ENCODE results near the gene KLHL18.
"Not testable (repeated sequence)": the region's sequence is repeated elsewhere in the genome, so short reads cannot be mapped to it uniquely, and the experiment has no call there.

The KLHL18 gene

DNA sequence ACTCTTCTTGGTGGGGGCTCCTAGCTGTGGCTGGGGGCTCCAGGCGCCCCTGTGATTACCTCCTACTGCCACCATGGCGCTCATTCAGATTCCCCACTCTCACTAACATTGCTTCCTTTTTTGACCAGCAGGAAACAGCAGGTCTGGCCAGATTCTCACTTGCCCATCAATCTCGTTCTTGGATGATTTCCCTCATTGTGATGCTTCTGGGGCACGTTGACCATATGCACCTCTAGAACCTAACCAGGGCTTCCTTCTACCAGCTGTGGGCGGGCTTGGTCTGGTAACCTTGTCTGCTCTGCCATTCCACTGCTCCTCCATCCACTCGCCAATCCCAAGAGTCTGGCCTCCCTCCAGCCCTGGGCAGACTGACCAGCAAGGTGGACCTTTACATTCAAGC lies 62.2 kb downstream of the KLHL18 start:
- no peak overlapping the region for H3K4me3 ChIP-seq (ENCODE audit: low read depth, low read length)
- no peak for DNase-seq (ENCODE audit: low read depth)

DNA sequence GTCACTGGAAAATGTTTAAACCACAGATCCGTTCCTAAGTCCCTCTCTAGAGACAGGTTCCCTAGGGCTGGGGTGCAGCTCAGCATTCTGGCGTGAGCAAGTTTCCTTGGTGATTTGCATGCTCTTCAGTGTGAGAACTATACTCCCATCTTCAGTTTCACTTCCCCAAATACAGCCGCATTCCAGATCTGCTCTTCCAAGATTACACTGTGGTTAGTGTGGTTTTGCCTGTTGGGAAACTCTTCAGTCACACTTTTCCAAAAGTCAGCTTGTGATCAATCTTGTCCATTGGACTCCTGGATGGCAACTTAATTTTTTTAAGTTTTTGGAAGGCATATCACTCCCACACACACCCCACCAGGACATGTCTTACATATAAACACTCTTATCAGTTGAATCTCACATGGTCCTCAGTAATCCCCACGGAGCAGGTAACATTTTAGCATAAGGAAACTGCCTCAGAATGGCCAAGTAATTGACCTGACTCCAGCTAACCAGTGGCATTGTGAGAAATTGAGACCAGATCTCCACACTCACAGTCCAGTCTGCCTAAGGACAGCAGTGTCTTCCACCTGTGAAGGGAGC lies 64.6 kb downstream of the KLHL18 start:
- no peak overlapping the region for H3K4me3 ChIP-seq (ENCODE audit: low read depth, low read length)
- no peak for DNase-seq (ENCODE audit: low read depth)

DNA sequence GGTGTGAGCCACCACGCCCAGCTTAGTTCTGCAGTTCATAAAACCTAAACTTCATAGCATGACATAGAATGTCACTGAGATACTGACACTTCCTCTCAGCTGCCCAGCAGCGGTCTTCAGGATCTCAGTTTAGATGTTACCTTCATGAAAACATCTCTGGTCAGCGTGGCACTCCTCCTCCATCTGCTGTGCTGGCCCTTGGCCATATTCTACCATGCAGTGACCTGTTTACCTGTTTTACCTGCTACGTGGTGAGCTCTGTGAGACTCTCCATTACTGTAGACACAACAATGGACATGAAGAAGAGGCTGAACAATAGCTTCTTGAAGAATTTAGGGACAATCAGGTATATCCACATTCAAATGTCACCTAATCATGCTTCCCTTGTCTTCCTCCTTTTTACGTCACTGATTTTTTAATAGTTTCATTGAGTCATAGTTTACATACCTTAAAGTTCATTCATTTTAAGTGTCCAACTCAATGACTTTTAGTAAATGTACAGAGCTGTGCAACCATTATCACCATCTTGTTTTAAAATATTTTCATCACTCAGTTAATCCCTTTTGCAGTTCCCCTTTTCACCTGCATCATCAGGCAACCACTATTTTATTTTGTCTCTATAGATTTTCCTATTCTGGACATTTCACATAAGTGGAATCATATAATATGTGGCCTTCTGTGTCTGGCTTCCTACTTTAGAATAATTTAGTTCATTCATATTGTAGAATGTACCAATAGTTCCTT lies 65.8 kb downstream of the KLHL18 start:
- H3K4me3 ChIP-seq (ENCODE audit: low read depth, low read length) = no peak overlapping the region
- DNase-seq (ENCODE audit: low read depth) = no peak

DNA sequence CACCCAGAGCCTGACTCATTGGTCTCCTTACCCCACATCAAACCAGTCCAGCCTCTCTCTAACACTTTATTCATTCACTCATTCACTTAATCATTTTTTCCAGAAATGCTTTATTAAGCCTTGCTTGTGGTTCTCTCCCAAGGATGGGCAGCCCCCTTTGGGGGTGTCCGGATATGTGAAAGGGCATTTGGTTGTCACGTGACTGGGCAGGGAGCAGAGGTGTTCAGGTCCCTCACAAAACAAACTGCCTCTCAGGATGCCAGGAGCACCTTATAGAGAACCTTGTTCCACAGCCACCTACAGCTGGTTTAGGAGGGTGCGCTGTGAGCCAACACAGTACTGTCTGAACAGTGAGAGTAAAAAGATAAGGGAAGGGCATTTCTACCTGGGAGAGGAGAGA lies 72.3 kb downstream of the KLHL18 start:
- no peak overlapping the region for H3K4me3 ChIP-seq (ENCODE audit: low read depth, low read length)
- DNase-seq (ENCODE audit: low read depth) = no peak

DNA sequence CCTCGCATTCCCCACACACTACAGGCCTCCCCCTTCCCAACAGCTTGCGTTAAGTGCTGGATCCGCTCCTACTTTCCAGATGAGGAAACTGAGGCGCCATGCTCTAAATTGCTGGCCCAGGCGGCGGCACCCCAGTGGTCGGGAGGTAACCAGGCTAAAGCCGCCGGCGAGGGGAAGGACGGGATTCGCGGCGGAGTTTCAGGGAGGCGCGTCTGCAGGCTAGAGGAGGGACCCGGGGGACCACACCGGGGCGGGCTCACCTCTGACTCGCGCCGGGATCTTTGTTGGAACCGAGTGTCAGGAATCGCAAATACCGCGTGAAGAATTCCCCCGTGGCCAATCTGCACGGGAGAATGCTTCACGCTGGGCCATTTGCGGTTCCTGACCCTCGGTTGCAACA lies 73.5 kb downstream of the KLHL18 start:
- no peak for DNase-seq (ENCODE audit: low read depth)
- H3K4me3 ChIP-seq (ENCODE audit: low read depth, low read length) = no peak overlapping the region

DNA sequence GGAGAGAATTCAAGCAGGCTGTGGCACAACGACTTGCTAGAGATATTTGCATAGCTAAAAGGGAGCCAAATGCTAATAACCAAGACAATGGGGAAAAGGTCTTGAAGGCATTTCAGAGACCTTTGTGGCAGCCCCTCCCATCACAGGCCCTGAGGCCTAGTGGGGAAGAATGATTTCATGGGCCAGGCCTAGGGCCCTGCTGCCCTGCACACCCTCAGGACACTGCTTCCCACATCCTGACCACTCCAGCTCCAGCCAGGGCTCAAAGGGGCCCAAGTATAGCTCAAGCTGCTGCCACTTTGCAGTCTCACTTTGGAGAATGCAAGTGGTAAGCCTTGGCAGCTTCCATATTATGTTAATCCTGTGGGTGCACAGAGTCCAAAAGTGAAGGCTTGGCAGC lies 76.6 kb downstream of the KLHL18 start:
- no peak for DNase-seq (ENCODE audit: low read depth)
- no peak overlapping the region for H3K4me3 ChIP-seq (ENCODE audit: low read depth, low read length)

DNA sequence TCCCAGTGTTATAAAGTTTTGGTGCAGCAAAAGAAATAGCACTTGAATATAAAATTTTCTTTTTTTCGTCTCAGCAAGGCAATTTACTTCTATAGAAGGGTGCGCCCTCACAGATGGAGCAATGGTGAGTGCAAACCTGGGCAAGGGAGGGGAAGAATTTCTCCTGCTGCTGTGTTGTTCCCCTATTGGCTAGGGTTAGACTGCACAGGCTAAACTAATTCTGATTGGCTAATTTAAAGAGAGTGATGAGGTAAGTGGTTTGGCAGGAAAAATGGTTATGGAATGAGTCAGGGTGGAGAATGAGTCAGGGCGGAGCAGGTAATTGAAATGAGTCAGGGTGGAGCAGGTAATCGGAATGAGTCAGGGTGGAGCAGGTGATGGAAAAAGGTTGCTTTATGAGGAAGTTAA lies 77.4 kb downstream of the KLHL18 start:
- not testable (repeated sequence) for DNase-seq (ENCODE audit: low read depth); H3K4me3 ChIP-seq (ENCODE audit: low read depth, low read length)

DNA sequence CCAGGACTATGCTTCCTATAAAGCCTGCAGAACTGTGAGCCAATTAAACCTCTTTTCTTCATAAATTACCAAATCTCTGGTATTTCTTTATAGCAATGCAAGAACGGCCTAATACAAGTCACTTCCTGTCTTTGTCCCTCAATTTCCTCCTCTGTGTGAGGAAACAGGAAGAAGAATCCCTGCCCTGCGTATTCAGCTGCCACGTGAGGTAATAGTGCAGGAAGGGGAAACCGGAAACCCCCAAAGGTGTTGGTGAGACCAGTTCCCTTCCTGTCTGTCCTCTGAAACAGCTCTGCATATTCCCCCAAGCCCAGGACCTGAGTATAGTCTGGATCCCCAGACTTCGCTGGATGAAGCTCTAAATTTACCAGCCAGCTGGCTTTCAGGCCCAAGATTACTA lies 80.0 kb downstream of the KLHL18 start:
- H3K4me3 ChIP-seq (ENCODE audit: low read depth, low read length) = no peak overlapping the region
- no peak for DNase-seq (ENCODE audit: low read depth)

DNA sequence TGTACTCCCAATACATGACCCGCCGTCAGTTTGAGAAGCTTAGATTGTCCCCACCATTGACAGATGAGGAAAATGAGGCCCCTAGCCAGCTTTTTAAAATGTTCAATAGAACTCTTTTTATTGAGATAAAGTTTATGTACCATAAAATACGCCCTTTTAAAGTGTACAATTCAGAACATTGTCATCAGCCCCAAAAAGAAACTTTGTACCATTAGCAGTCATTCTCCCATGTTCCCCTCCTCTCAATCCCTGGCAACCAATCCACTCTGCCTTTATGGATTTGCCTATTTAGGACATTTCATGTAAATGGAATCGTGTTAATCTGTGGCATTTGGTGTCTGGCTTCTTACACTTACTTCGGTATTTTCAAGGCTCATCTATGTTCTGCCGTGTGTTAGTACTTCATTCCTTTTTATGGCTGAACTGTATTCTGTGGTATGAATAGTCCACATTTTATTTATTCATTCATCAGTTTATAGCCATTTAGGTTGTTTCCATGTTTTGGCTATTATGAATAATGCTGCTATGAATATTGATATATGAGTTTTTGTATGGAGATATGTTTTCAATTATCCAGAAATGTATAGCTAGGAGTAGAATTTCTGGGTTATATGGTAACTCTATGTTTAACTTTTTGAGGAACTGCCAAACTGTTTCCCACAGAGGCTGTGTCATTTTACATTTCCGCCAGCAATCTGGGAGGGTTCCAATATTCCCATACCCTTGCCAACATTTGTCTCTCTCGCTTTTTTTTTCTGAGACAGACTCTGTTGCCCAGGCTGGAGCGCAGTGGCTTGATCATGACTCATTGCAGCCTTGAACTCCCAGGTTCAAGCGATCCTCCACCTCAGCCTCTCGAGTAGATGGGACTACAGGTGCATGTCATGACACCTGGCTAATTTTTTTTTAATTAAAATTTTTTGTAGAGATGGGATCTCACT lies 82.7 kb downstream of the KLHL18 start:
- H3K4me3 ChIP-seq (ENCODE audit: low read depth, low read length) = no peak overlapping the region
- DNase-seq (ENCODE audit: low read depth) = peak; percentile 31

DNA sequence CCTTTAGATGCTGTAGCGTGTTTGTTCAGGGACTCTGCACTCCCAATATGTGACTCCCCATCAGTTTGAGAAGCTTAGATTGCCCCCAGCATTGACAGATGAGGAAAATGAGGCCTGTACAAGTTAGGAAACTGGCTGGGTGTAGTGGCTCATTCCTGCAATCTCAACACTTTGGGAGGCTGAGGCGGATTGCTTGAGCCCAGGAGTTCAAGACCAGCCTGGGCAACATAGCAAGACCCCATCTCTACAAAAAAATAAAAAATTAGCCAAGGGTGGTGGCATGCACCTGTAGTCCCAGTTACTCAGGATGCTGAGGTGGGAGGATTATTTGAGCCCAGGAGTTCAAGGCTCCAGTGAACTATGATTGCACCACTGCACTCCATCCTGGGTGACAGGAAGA lies 84.1 kb downstream of the KLHL18 start:
- no peak overlapping the region for H3K4me3 ChIP-seq (ENCODE audit: low read depth, low read length)
- no peak for DNase-seq (ENCODE audit: low read depth)

DNA sequence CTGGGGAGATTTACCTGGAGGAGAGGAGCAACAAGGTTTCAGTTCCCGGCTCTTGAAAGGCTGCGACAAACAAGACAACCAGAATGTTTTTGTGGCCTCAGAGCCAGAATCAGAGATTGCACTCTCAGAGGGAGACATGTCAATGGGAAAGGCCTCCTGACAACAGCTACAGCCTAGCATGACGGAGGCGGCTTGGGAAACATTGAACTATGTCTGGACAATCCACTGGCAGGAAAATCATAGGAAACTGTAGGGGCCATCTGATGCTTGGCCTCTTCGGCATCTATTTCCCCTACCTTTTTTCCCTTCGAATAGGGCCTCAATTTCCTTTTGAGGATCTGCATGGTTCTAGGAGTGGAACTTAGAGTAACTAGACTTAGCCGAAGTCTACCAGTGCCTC lies 84.9 kb downstream of the KLHL18 start:
- H3K4me3 ChIP-seq (ENCODE audit: low read depth, low read length) = no peak overlapping the region
- no peak for DNase-seq (ENCODE audit: low read depth)

DNA sequence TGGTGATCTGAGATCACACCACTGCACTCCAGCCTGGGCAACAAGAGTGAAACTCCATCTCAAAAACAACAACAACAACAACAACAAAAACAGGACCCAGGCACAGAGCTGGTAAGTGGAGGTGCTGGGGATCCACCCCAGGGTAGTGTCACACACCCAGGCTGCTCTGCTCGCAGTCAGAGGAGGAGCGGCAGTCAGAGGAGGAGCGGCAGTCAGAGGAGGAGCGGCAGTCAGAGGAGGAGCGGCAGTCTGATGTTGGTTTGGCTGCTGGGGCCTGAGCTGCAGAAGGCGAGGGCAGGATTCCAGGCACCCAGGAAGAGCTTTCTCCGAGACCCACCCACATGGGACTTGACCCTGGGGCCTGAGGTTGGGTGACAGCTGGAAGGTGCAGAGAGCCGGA lies 87.3 kb downstream of the KLHL18 start:
- not testable (repeated sequence) for DNase-seq (ENCODE audit: low read depth); H3K4me3 ChIP-seq (ENCODE audit: low read depth, low read length)

DNA sequence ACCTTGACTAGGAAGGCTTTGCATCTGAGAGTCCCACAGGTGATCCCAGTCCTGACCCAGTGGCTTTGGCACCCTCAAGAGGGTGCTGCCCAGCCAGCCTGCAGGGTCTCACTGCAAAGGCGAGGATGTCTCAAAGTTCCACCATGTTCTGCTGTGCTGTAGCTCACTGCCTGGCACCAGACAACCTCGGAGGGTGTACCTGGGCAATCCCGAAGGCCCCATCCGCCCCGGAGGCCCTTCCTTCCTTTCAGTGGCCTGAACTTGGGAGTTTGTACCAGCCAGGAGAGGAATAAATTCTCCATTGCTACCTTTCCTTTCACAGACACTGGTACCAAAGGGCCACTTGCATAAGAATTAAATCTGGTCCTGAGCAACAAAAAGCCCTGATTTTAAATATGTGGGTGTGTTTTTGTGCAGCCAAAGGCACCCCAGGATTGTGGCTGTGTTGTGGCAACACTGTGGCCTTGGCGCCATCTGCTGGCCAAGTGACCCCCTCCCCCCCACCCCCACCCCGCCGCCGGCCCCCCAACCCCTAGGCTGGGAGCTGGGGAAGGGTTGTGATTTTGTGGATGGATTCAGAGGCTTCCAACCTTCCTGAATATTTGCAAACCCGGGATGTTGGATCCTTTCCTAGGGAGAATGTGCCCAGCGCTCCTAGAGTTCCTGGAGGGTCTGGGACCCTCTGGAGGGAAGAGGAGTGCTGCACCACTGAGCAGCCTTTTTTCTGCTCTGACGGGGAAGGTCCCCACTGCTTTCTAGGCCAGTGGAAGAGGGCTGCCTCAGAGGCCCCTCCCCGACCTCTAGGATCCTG lies 88.3 kb downstream of the KLHL18 start:
- DNase-seq (ENCODE audit: low read depth) = no peak
- H3K4me3 ChIP-seq (ENCODE audit: low read depth, low read length) = no peak overlapping the region

DNA sequence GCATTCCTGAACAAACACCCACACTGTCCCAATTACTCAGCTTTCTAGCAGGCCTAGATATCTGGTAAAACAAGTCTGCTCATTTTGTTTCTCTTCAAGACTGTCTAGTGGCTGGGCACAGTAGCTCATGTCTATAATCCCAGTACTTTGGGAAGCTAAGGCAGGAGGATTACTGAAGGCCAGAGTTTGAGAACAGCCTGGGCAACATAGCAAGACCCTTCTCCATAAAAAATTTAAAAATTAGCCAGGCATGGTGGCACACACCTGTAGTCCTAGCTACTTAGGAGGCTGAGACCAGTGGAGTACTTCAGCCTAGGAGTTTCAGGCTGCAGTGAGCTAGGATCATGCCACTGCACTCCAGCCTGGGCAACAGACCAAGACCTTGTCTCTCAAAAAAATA lies 91.8 kb downstream of the KLHL18 start:
- DNase-seq (ENCODE audit: low read depth) = no peak
- no peak overlapping the region for H3K4me3 ChIP-seq (ENCODE audit: low read depth, low read length)

DNA sequence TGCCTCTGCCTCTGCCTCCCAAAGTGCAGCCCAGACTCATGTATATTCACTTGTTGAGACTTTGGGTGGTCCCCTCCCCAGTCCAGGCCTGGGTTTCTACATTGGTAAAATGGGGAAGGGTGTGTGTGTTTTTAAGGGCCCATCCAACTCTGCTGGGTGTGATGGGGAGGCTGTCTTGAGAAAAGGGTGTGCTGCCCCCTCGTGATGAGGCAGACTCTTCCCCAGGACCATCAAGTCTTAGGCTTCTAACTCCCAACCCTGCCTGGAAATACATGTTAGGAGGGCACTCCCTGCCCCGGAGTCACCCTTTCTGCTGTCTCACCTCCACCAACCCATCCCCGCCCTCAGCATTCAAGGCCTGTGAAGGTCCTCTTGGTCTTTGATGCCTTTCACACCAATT lies 93.6 kb downstream of the KLHL18 start:
- no peak for DNase-seq (ENCODE audit: low read depth)
- no peak overlapping the region for H3K4me3 ChIP-seq (ENCODE audit: low read depth, low read length)

DNA sequence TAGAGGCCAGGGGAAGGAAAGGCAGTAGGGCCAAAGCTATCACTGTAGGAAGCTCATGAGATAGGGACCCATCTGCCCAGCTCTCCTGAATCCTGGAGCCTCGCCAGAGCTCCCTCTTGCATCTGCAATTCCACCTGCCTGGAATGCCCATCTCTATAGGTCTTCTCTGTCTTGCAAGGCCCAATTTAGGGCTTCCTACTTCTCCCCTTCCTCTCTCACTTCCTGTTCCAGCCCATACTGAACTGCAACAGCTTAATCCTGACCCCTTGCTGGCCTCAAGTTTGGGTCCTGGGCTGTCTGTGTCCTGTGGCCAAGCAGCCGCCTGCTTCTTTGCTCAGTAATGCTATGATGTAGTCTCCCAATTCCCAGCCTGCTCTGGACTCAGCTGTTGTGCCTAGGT lies 94.4 kb downstream of the KLHL18 start:
- no peak overlapping the region for H3K4me3 ChIP-seq (ENCODE audit: low read depth, low read length)
- no peak for DNase-seq (ENCODE audit: low read depth)

DNA sequence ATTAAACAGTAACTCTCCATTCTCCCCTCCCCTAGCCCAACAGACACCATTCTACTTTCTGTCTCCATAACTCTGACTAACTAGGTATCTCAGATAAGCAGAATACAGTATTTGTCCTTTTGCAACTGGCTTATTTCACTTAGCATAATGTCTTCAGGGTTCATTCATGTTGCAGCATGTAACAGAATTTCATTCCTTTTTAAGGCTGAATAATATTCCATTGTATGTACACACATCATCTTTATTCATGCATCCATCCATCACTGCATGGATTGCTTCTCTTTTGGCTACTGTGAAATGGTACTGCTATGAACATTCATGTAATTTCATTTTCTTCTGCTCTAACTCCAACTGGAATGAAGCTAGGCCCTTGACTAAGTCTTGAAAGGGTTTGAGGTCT lies 96.1 kb downstream of the KLHL18 start:
- no peak for DNase-seq (ENCODE audit: low read depth)
- H3K4me3 ChIP-seq (ENCODE audit: low read depth, low read length) = no peak overlapping the region

DNA sequence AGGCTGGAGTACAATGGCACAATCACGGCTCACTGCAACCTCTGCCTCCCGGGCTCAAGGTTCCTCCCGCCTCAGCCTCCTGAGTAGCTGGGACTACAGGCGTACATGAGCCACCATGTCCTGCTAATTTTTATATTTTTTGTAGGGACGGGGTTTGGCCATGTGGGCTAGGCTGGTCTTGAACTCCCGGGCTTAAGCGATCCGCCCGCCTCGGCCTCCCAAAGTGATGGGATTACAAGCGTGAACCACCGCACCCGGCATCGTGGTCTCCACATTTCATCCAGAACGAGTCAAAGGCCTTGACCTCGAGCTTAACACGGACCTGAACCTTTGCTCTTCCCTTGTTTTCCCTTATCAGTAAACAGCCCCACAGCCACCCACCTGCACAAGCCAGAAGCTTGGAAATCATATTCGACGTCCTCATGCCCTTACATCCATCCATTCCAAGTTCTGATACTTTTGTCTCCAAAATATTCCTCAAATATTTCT lies 96.7 kb downstream of the KLHL18 start:
- DNase-seq (ENCODE audit: low read depth) = no peak
- H3K4me3 ChIP-seq (ENCODE audit: low read depth, low read length) = peak overlapping the region; percentile 95

DNA sequence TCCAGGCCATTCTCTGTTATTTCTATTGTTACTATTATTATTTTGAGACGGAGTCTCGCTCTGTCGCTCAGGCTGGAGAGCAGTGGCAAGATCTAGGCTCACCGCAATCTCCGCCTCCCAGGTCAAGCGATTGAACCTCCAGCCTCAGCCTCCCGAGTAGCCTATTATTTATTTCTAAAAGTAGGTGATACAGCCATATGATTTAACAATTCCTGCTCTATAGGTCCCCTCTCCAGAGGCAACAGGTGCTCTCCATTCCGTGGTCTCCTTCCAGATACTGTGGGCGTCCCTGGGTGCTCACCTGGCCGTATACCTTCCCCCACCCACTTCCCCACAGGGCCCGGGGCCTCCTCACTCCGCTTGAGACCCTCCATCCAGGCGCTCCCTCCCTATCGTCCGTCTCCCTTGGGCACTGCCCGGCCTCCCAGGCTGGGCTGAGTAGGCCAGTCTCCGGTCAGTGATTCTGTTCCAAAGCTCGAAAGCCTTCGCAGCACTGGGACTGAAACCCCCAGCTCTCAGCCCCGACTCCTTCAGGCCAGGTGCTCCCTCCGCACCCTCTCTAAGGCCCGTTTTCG lies 97.4 kb downstream of the KLHL18 start:
- no peak for DNase-seq (ENCODE audit: low read depth)
- peak overlapping the region; percentile 95 for H3K4me3 ChIP-seq (ENCODE audit: low read depth, low read length)

Data from skeletal muscle cell (primary cell).